ENCODE results near the gene BACE1-AS.
"Not testable (repeated sequence)": the region's sequence is repeated elsewhere in the genome, so short reads cannot be mapped to it uniquely, and the experiment has no call there.

Gene BACE1-AS

DNA sequence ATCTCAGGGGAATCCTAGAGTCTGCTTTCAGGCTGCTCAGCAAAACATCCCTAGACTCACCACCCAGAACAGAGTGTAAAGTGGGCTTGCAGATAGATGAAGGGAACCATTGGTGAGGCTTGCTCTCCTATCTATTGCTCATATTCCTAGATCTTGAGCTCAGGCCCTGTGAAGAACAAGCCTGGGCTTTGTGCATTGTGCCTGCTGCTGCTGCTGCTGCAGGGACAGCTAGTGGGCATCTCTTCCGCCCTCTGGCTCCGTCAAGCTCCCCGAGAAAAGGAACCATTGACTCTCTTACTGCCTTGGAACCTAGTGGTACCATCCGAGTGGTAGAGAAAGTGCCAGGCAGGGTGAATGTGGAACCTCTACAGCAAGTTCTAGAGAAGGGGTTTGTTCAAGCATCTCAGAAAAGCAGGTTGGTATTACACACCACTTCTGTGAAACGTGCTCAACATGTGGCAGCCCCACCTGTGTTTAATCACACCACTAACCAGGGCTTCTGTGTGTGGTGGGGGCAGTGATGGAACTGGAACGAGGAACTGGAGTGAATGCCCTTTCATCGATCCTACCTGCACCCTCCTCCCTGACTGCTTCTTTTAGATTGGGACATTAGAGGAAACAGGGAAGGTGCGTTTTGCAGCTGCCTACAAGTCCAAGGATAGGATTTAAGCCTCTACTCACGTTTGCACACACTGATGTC, 4.4 kb downstream of the BACE1-AS start:
- no peak for DNase-seq

- no peak for DNase-seq
These were observed 5.7 kb downstream of the BACE1-AS start for GRCh38 chr11:117296881-117297280.

DNA sequence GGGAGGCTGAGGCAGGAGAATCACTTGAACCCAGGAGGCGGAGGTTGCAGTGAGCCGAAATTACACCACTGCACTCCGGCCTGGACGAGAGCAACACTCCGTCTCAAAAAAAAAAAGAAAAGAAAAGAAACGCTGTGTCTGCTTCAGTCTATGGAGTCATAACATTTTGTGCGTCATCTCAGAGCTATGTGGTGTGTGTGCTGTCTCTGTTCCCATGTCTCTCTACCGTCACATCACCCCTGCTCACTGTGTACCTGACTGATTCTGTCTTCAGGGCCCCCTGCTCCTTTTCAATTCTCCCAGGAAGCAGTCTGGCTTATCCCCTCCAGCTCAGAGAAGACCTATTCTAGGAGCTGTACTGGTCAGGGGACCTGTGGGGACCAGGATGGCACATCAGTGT, 7.0 kb downstream of the BACE1-AS start:
- DNase-seq = no peak

DNA sequence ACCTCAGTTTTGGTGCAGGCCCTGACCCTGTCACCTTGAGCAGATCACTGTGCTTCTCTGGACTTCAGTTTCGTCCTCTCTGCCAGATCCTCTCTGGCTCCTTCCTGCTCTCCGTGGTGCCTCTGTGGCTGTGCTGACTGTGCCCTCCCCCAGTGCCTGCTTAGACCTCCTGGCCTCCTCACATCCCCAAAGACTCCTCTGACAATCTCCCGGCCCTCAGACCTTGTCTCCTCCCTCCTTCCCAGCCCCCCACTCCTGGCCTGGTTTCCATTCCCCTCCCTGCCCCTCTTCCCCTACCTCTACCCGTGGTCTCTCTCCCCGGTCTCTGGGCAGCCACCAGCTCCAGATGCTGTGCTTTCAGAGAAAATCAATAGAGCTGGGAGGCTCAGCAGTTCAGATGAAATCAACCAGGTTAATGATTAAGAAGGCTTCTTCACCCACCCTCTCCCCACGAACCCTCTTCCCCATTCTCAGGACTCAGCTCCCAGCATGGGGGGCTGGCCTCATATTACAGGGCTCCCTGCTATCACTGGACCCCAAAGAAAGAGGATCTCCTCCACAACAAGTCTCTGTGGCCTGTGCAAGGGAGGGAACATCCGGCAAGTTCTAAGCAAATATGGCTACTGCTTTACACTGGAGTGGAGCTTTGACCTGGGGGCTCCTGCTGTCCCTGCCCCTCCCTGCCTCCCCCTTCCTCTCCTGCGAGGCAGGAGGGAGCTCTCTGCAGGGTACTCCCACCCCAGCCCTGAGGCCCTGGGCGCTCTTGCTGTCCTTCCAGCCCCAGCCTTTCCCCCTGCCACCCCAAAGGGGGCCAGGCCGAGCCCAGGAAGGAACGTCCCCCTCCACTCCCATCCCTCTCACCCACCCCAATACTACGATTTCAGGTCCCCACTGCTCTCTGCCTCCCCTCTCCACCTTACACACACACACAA, 8.5 kb downstream of the BACE1-AS start:
- no peak for DNase-seq

DNA sequence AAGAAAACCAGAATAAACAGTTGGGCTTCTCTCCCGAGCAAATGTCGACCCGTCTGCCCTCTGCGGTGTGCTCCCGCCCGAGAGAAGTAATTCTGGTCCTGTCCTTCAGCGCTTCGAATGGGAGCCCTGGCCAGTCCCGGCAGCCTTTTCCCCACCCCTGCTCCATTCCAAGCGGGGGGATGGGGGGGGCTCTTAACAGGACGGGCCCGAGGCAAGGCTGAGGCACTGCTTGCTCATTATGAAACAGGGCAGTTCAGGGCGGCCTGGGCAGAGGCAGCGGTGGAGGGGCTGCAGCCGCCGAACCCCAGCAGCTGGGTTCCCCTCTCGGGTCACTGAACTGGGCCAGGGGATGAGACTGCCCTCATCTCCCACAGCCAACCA, 9.1 kb downstream of the BACE1-AS start:
- no peak for DNase-seq

DNA sequence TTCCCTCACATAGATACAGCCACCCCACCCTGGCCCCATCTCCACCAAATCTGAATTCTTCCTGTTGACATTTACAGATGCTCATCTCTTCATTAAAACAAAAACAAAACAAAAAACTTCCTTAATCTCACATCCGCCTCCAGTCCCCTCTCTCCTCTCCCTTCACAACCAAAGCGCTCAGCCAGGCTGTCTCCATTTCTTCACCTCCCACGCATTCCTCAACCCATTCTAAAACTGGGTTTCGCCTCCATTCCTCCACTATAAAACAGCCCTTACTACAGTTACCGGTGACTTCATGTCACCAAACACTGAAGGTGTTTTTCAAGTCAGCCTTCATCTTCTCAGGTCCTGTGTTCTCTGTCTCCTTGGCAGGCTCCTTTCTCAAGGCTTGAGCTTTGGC, 9.6 kb downstream of the BACE1-AS start:
- DNase-seq = no peak

DNA sequence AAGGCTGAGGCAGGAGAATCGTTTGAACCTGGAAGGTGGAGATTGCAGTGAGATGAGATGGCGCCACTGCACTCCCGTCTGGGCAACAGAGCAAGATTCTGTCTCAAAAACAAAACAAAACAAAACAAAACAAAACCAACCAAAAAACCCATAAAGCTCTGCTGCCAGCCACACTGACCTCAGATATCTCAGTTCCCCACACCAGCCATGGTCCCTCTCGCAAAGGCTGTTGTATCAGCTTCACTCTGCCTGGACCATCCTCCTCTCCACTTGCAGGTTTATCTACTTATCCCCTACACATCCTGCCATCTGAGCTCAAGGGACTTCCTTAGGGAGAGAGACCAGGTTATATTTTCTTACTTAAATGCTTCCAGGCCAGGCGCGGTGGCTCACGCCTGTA, 11.1 kb downstream of the BACE1-AS start:
- DNase-seq = no peak

GRCh38 chr11:117303101-117303500, 12.0 kb downstream of the BACE1-AS start:
- no peak for DNase-seq

- DNase-seq = no peak
These were observed 12.6 kb downstream of the BACE1-AS start for GRCh38 chr11:117303646-117304315.

DNA sequence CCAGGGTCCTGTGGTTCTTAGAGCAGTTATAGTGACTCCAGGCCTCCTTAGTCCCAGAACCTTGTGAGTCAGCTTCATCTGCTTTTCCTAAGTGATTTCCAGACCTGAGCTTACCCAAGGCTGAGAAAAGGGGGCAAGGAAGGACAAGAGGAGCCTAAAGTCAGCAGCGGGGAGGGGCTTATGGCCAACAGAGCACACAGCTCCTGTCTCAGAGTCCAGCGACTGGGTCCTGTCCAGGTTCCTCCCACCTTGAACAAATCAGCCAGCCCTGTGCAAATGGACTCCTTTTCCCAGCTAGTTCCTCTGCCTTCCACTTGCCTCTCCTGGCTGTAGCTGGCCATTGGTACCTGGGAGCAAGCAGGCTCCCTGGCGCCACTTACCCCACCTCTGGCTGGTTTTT, 14.0 kb downstream of the BACE1-AS start:
- no peak for DNase-seq

DNA sequence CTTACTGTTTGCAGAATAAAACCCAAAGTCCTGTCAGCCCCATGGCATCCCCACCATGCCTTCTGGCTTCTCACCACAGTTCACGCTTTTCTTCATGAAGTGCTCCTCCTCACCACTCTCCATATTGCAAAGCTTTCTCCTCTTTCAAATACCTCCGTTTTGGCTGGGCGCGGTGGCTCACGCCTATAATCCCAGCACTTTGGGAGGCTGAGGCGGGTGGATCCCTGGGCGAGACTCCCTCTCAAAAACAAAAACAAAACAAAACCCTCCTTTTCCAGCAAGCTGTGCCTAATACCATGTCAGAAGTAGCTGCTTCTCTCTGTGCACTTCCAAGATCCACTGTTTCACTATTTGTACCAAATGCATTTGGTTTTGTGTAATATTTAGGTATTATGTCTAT, 18.2 kb downstream of the BACE1-AS start:
- no peak for DNase-seq

GRCh38 chr11:117313091-117313490, 21.9 kb downstream of the BACE1-AS start:
- DNase-seq = peak; percentile 30

DNA sequence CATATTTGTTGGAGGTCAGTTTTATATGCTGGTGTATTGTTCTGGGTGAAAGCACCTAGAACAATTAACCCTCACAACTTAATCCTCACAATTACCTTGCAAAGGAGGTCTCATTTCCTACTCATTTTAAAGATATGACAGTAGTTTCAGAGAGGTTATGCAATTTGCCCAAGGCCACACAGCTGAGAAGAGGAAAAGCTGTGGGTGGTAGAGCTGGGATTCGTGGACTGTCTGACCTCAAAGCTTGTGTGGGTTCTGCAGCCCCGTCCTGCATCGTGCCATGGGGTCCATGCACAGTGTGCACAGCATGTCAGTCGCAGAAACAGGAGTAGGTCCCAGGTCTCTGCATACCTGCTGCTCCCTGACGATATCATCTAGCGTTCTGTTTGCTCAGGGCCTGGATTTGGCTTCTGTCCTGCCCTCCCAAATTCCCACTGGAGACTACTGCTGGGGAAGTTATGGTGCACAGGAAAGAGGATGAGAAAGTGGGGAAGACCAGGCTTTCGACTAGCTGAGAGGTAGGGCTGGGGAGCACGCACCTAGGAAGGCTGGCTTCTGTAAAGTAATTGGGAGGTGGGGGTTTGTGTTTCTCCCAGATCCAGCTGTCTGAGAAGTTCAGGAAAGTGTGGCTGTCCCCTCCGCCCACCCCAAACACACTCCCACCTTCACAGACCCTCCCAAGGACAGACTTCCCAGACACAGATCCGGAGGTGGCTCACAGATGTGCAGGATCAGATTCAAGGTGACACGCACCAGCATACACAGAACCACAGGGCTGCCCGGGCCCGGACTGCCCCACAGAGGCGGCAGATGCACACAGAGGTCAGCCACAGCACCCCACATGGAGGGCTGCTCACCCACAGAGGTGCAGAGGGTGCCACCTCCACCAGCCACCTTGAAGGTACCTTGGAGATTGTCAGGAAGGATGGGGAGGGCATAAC, 23.0 kb downstream of the BACE1-AS start:
- DNase-seq = no peak

DNA sequence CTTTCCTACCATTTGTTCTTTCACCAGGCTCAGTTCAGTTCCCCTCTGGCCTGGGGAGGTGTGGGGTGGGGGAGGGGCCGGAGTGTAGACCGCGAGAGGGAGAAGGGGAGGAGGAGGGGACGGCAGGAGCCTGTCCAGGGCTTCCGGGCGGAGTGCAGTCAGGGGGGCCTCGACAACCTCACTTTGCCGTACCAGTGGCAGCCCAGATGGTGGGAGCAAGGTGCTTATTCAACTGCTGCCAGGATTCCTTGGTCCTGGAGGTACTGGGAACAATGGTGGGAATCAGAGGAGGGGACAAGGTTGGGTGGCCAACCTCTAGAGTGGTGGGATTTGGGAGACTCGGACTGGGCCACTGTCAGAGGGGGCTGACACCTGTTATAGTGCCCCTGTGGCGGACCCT, 23.7 kb downstream of the BACE1-AS start:
- peak; percentile 57 for DNase-seq

- DNase-seq = peak; percentile 32
These were observed 24.4 kb downstream of the BACE1-AS start for GRCh38 chr11:117315285-117316196.

- DNase-seq = peak; percentile 86
These were observed 25.2 kb downstream of the BACE1-AS start, which contains the start of gene BACE1 for GRCh38 chr11:117316197-117316961. TSS of gene BACE1 (minus strand) at chr11:117316256. CDS start at chr11:117315795, 461 bp downstream.

- DNase-seq = no peak
These were observed 27.6 kb downstream of the BACE1-AS start for GRCh38 chr11:117318738-117319137.

DNA sequence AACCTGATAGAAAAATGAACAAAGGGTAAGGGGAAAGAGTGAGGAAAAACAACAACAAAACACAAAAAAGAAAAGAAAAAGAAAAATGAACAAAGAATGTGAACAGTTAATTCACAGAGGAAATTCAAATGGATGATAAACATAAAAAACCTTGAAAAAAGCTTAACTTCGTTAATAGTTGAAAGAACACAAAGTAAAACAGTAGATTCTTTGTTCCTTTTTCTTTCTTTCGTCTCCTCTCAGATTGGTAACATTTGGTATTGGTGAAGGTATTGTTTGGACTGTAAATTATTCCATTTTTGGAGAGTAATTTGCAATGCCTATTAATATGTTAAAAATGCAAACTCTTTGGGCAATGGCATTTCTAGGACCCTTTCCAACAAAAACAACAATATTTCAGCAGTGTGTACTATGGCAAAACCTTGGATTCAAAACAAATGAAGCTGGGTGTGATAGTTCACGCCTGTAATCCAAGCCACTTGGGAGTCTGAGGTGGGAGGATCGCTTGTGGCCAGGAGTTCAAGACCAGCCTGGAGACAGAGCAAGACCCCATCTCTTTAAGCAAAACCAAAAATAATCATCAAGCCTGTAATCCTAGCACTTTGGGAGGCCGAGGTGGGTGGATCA, 28.2 kb downstream of the BACE1-AS start:
- DNase-seq = no peak

DNA sequence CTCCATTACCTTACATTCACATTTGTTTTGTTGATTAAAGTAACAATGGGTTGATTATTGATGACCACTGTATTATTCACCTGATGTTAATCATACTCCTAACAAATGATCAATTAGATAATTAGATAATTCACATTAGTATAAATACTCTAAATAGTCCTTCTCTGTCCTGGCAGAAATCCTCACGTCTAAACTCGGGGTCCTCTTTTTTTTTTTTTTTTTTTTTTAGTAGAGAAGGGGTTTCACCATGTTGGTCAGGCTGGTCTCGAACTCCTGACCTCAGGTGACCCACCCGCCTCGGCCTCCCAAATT, 36.1 kb downstream of the BACE1-AS start:
- not testable (repeated sequence) for DNase-seq

Data from hematopoietic multipotent progenitor cell treated with erythropoietin and hydrocortisone succinate and interleukin-3 and kit ligand, for 4 days (in vitro differentiated cells).